ENCODE results near the gene TCOF1.

TCOF1 gene

GRCh38 chr5:150333400-150333799, 24.1 kb upstream of the TCOF1 start:
- Histone ChIP-seq H3K4me1 (ENCODE audit: insufficient read depth, insufficient read length) (no peaks in the 10 kb centered on the region), H3K27me3 (ENCODE audit: insufficient read depth, insufficient read length) (no peaks in the 10 kb centered on the region), H3K4me3 (ENCODE audit: insufficient read length, low read depth) (no peak overlapping the region), H3K36me3 (ENCODE audit: insufficient read depth, insufficient read length, low read length) (no peaks in the 10 kb centered on the region), H3K9me3 (ENCODE audit: insufficient read depth, low read length) (no peaks in the 10 kb centered on the region; the same call in 1 of the 2 replicates), H3K9ac (ENCODE audit: insufficient read length, low read depth) (no peak overlapping the region)
- DNase-seq (ENCODE audit: low read depth, low spot score): no peak
- no peak for TF ChIP-seq ZNF274 (IDR thresholded peaks at IDR 0.05; ENCODE audit: low read depth, low read length)
- TF ChIP-seq SUZ12 (IDR thresholded peaks at IDR 0.05; ENCODE audit: extremely low read depth, insufficient read depth, insufficient read length): no peak
- no peak for TF ChIP-seq YY1 (IDR thresholded peaks at IDR 0.05; ENCODE audit: insufficient read depth, insufficient read length)

GRCh38 chr5:150335778-150336177, 21.7 kb upstream of the TCOF1 start:
- Histone ChIP-seq H3K4me3 (ENCODE audit: insufficient read length, low read depth) (no peak overlapping the region), H3K27me3 (ENCODE audit: insufficient read depth, insufficient read length) (no peaks in the 10 kb centered on the region), H3K4me1 (ENCODE audit: insufficient read depth, insufficient read length) (peaks cover 2% of the 10 kb centered on the region), H3K9me3 (ENCODE audit: insufficient read depth, low read length) (no peaks in the 10 kb centered on the region; the same call in 1 of the 2 replicates), H3K9ac (ENCODE audit: insufficient read length, low read depth) (no peak overlapping the region), H3K36me3 (ENCODE audit: insufficient read depth, insufficient read length, low read length) (no peaks in the 10 kb centered on the region)
- TF ChIP-seq ZNF274 (IDR thresholded peaks at IDR 0.05; ENCODE audit: low read depth, low read length) (no peak), SUZ12 (IDR thresholded peaks at IDR 0.05; ENCODE audit: extremely low read depth, insufficient read depth, insufficient read length) (no peak), YY1 (IDR thresholded peaks at IDR 0.05; ENCODE audit: insufficient read depth, insufficient read length) (no peak)
- no peak for DNase-seq (ENCODE audit: low read depth, low spot score)

- no peak for DNase-seq (ENCODE audit: low read depth, low spot score)
- Histone ChIP-seq H3K27me3 (ENCODE audit: insufficient read depth, insufficient read length) (no peaks in the 10 kb centered on the region), H3K9ac (ENCODE audit: insufficient read length, low read depth) (no peak overlapping the region), H3K36me3 (ENCODE audit: insufficient read depth, insufficient read length, low read length) (no peaks in the 10 kb centered on the region), H3K9me3 (ENCODE audit: insufficient read depth, low read length) (no peaks in the 10 kb centered on the region), H3K4me1 (ENCODE audit: insufficient read depth, insufficient read length) (peaks cover 2% of the 10 kb centered on the region), H3K4me3 (ENCODE audit: insufficient read length, low read depth) (no peak overlapping the region)
- TF ChIP-seq SUZ12 (IDR thresholded peaks at IDR 0.05; ENCODE audit: extremely low read depth, insufficient read depth, insufficient read length) (no peak), YY1 (IDR thresholded peaks at IDR 0.05; ENCODE audit: insufficient read depth, insufficient read length) (no peak), ZNF274 (IDR thresholded peaks at IDR 0.05; ENCODE audit: low read depth, low read length) (no peak)
These were observed 19.0 kb upstream of the TCOF1 start for GRCh38 chr5:150338546-150338945.

- TF ChIP-seq ZNF274 (IDR thresholded peaks at IDR 0.05; ENCODE audit: low read depth, low read length) (no peak), SUZ12 (IDR thresholded peaks at IDR 0.05; ENCODE audit: extremely low read depth, insufficient read depth, insufficient read length) (no peak)
- Histone ChIP-seq H3K36me3 (ENCODE audit: insufficient read depth, insufficient read length, low read length) (no peaks in the 10 kb centered on the region), H3K4me3 (ENCODE audit: insufficient read length, low read depth) (no peak overlapping the region), H3K9me3 (ENCODE audit: insufficient read depth, low read length) (no peaks in the 10 kb centered on the region), H3K27me3 (ENCODE audit: insufficient read depth, insufficient read length) (no peaks in the 10 kb centered on the region), H3K9ac (ENCODE audit: insufficient read length, low read depth) (no peak overlapping the region), H3K4me1 (ENCODE audit: insufficient read depth, insufficient read length) (peaks cover 2% of the 10 kb centered on the region)
- DNase-seq (ENCODE audit: low read depth, low spot score): no peak
These were observed 18.3 kb upstream of the TCOF1 start for GRCh38 chr5:150339165-150339564.

- TF ChIP-seq ZNF274 (IDR thresholded peaks at IDR 0.05; ENCODE audit: low read depth, low read length): no peak
- no peak for TF ChIP-seq SUZ12 (IDR thresholded peaks at IDR 0.05; ENCODE audit: extremely low read depth, insufficient read depth, insufficient read length)
- TF ChIP-seq YY1 (IDR thresholded peaks at IDR 0.05; ENCODE audit: insufficient read depth, insufficient read length): no peak
- no peaks in the 10 kb centered on the region for H3K36me3 ChIP-seq (ENCODE audit: insufficient read depth, insufficient read length, low read length)
- H3K4me3 ChIP-seq (ENCODE audit: insufficient read length, low read depth): no peak overlapping the region
- no peaks in the 10 kb centered on the region for H3K27me3 ChIP-seq (ENCODE audit: insufficient read depth, insufficient read length)
- H3K9ac ChIP-seq (ENCODE audit: insufficient read length, low read depth): no peak overlapping the region
- no peaks in the 10 kb centered on the region for H3K9me3 ChIP-seq (ENCODE audit: insufficient read depth, low read length)
- DNase-seq (ENCODE audit: low read depth, low spot score): no peak
- peaks cover 2% of the 10 kb centered on the region for H3K4me1 ChIP-seq (ENCODE audit: insufficient read depth, insufficient read length)
These were observed 17.7 kb upstream of the TCOF1 start for GRCh38 chr5:150339841-150340240.

GRCh38 chr5:150340614-150341255, 16.8 kb upstream of the TCOF1 start:
- Histone ChIP-seq H3K36me3 (ENCODE audit: insufficient read depth, insufficient read length, low read length) (no peaks in the 10 kb centered on the region), H3K9ac (ENCODE audit: insufficient read length, low read depth) (no peak overlapping the region), H3K4me3 (ENCODE audit: insufficient read length, low read depth) (no peak overlapping the region), H3K4me1 (ENCODE audit: insufficient read depth, insufficient read length) (peaks cover 2% of the 10 kb centered on the region), H3K27me3 (ENCODE audit: insufficient read depth, insufficient read length) (no peaks in the 10 kb centered on the region), H3K9me3 (ENCODE audit: insufficient read depth, low read length) (no peaks in the 10 kb centered on the region)
- DNase-seq (ENCODE audit: low read depth, low spot score): no peak
- TF ChIP-seq ZNF274 (IDR thresholded peaks at IDR 0.05; ENCODE audit: low read depth, low read length) (no peak), SUZ12 (IDR thresholded peaks at IDR 0.05; ENCODE audit: extremely low read depth, insufficient read depth, insufficient read length) (no peak), YY1 (IDR thresholded peaks at IDR 0.05; ENCODE audit: insufficient read depth, insufficient read length) (no peak)

- TF ChIP-seq YY1 (IDR thresholded peaks at IDR 0.05; ENCODE audit: insufficient read depth, insufficient read length): no peak
- no peak for TF ChIP-seq SUZ12 (IDR thresholded peaks at IDR 0.05; ENCODE audit: extremely low read depth, insufficient read depth, insufficient read length)
- no peak for TF ChIP-seq ZNF274 (IDR thresholded peaks at IDR 0.05; ENCODE audit: low read depth, low read length)
- Histone ChIP-seq H3K4me1 (ENCODE audit: insufficient read depth, insufficient read length) (peaks cover 2% of the 10 kb centered on the region), H3K9ac (ENCODE audit: insufficient read length, low read depth) (no peak overlapping the region), H3K4me3 (ENCODE audit: insufficient read length, low read depth) (no peak overlapping the region), H3K27me3 (ENCODE audit: insufficient read depth, insufficient read length) (no peaks in the 10 kb centered on the region), H3K36me3 (ENCODE audit: insufficient read depth, insufficient read length, low read length) (no peaks in the 10 kb centered on the region), H3K9me3 (ENCODE audit: insufficient read depth, low read length) (no peaks in the 10 kb centered on the region)
- DNase-seq (ENCODE audit: low read depth, low spot score): no peak
These were observed 16.2 kb upstream of the TCOF1 start for GRCh38 chr5:150341331-150341730.
